Stomach smooth muscle (tissue), 2 donors: ENCODE results near the gene LMCD1.

Source experiments
- H3K27ac ChIP-seq: one replicate; pipeline ENCODE4 v1.7.0; 2013; ENCODE audit warnings: mild to moderate bottlenecking, low read length, inconsistent platforms
- H3K27me3 ChIP-seq, 2 donors: one replicate each; pipeline ENCODE4 v1.7.0; 2013; ENCODE audit warnings: low read length in 2 of 2; ENCODE audit not compliant: insufficient read depth in 2 of 2, control insufficient read depth in 1 of 2
- H3K36me3 ChIP-seq, 2 donors: one replicate each; pipeline ENCODE4 v1.7.0; 2013; ENCODE audit warnings: low read length in 2 of 2; ENCODE audit not compliant: control insufficient read depth in 2 of 2, insufficient read depth in 2 of 2
- H3K4me1 ChIP-seq: one replicate; pipeline ENCODE4 v1.7.0; 2013; ENCODE audit warnings: low read length; ENCODE audit not compliant: control insufficient read depth, insufficient read depth
- H3K4me3 ChIP-seq, 2 donors: one replicate each; pipeline ENCODE4 v1.7.0; 2013; ENCODE audit warnings: low read length in 2 of 2
- H3K9ac ChIP-seq, 2 donors: one replicate each; pipeline ENCODE4 v1.7.0; 2013; ENCODE audit warnings: low read length in 2 of 2, mild to moderate bottlenecking in 1 of 2
- H3K9me3 ChIP-seq, 2 donors: one replicate each; pipeline ENCODE4 v1.7.0; 2013; ENCODE audit warnings: low read length in 2 of 2; ENCODE audit not compliant: control insufficient read depth in 2 of 2
- donor health status: healthy.
- donor health status: Pancreatic carcinoma.

LMCD1 gene

DNA sequence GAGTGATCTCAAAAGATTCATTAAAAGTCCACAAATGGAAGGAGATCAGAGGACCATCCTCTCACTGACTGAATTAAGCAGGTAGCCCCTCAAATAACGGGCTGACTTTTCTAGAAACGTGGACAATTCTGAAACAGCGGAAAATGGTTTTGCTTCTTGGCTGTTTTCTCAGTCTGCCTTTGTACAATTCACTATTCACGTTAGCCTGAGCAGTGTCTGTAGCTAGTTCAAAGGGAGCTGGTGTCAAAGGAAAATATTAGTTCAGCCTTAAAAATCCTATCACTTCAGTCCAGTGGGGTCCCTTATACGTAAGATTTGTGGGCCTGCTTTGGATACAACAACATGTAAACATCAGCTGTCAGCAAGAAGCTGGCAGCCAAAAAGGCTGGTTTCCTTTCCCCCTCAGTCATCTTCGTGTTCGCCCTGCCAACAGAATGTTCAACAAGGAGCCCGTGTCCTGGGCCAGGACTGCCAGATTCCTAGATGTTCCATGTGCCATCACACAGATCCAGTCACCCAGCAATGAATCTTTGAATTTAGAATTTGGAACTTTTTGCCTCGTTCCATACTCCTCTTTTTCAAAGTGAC lies 19.3 kb downstream of the LMCD1 start:
- no peaks in the 10 kb centered on the region for H3K36me3 ChIP-seq

DNA sequence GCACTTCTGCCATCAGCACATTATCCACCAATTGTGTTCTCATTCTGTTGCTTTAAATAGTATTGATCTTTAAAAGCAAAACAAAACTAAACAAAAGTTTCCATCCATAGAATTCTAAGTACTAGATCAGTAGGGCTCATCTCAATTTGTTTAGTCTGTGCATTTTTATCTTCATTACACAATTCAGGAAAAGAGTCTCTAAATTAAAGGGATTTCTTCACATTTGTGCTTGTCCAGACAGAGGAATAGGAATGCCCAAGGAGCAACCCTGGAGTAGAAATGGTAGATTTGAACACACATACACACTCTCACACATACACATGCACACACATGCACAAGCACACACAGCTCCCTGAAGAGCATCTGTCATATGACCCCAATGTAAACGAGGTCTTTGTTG lies 21.4 kb downstream of the LMCD1 start:
- Histone ChIP-seq H3K27me3 (no peaks in the 10 kb centered on the region), H3K36me3 (no peaks in the 10 kb centered on the region), H3K9ac (no peak overlapping the region), H3K9me3 (no peaks in the 10 kb centered on the region), H3K4me3 (no peak overlapping the region), H3K27ac (no peak overlapping the region), H3K4me1 (no peaks in the 10 kb centered on the region)

More for the DNA sequence above, 19.3 kb downstream of the LMCD1 start:
- Histone ChIP-seq H3K27ac (no peak overlapping the region), H3K4me1 (no peaks in the 10 kb centered on the region), H3K27me3 (no peaks in the 10 kb centered on the region), H3K4me3 (no peak overlapping the region), H3K9ac (no peak overlapping the region), H3K9me3 (no peaks in the 10 kb centered on the region)

DNA sequence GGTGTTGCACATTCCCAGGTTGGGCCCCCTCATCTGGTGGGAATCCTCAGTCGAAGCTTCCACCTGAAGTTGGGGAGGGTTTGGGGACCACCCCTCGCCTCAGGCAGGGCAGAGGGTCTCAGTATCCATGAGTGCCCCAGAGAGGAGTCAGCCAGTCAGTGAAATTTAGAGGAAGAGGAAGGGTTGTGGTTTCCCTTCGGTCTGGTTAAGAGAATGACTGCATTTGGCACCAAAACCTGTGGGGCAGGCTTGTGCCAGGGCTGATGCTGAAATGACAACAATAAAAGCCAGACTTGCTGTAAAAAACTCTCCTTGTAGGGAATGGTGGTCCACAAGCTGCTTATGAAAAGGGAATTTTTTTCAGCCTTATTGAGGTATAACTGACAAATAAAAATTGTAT lies 22.6 kb downstream of the LMCD1 start:
- Histone ChIP-seq H3K9me3 (no peaks in the 10 kb centered on the region), H3K9ac (no peak overlapping the region), H3K27me3 (no peaks in the 10 kb centered on the region), H3K4me3 (no peak overlapping the region), H3K36me3 (no peaks in the 10 kb centered on the region), H3K27ac (no peak overlapping the region), H3K4me1 (peaks cover under 1% of the 10 kb centered on the region)

DNA sequence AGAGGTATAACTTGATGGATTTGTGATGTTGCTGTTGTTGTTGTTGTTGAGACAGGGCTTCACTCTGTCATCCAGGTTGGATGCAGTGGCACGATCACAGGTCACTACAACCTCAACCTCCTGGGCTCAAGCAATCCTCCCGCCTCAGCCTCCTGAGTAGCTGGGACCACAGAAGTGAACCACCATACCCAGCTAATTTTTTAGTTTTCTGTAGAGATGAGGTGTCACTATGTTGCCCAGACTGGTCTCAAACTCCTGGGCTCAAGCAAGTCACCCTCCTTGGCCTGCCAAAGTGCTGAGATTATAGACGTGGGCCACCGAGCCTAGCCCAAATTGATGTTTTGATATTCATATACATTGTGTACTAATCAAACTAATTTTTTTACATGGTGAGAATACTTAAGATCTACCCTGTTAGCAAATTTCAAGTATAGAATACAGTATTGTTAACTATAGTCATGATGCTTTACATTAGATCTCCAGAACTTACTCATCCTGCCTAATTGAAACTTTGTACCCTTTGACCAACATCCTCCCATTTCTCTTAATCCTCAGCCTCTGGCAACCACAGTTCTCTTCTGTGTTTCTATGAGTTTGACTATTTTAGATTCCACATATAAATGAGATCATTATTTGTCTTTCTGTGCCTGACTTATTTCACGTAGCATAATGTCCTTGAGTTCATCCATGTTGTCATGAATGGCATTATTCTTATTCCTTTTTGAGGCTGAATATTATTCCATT lies 23.2 kb downstream of the LMCD1 start:
- no peak overlapping the region for H3K27ac ChIP-seq
- no peaks in the 10 kb centered on the region for H3K36me3 ChIP-seq
- no peaks in the 10 kb centered on the region for H3K9me3 ChIP-seq
- peaks cover 3% of the 10 kb centered on the region for H3K4me1 ChIP-seq
- H3K27me3 ChIP-seq, result no peaks in the 10 kb centered on the region
- H3K9ac ChIP-seq, result no peak overlapping the region
- no peak overlapping the region for H3K4me3 ChIP-seq

DNA sequence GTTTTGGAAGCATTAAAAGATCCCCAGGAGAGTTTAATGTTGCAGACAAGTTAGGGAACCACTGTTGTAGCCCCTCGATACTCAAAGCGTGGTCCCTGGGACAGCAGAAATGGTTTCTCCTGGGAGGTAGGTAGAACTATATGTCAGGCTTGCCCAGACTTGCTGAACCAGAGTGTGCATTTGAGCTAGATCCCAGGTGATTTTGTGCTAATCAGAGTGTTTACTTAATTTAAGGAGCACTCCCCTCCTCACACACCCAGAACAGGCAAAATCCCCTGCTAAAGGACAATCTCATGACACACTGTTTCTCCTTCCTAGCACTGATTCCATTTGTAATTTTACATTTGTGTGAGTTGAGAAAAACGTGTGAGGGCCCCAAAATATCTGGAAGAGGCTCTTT lies 24.3 kb downstream of the LMCD1 start:
- H3K27me3 ChIP-seq, result no peaks in the 10 kb centered on the region
- H3K4me1 ChIP-seq, result peaks cover 3% of the 10 kb centered on the region
- no peaks in the 10 kb centered on the region for H3K36me3 ChIP-seq
- H3K27ac ChIP-seq, result no peak overlapping the region
- no peaks in the 10 kb centered on the region for H3K9me3 ChIP-seq
- H3K4me3 ChIP-seq, result no peak overlapping the region
- H3K9ac ChIP-seq, result no peak overlapping the region

DNA sequence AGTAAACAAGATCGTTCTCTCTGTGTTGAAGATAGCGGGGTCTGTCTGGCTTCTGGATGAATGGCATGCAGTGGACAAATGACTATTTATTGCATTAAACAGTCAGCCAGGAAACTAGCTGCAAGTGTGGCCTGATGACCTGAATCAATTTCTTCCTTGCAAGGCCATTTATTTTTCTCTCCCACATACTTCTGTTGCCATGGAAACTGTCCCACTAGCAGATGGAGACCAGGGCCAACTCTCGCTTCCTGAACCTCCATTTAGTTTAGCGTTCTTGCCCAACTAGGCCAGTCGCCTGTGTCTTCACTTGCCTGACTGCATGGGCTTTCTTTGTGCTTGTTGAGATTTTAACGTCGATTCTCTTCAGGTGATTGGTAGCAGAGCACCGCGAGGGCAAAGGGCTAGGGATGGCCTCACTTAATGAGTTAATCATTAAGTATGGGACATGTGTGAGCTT lies 27.6 kb downstream of the LMCD1 start:
- peaks cover 6% of the 10 kb centered on the region for H3K4me1 ChIP-seq
- H3K36me3 ChIP-seq, result no peaks in the 10 kb centered on the region
- H3K9me3 ChIP-seq, result no peaks in the 10 kb centered on the region
- H3K9ac ChIP-seq, result no peak overlapping the region
- no peaks in the 10 kb centered on the region for H3K27me3 ChIP-seq
- H3K4me3 ChIP-seq, result no peak overlapping the region
- no peak overlapping the region for H3K27ac ChIP-seq

DNA sequence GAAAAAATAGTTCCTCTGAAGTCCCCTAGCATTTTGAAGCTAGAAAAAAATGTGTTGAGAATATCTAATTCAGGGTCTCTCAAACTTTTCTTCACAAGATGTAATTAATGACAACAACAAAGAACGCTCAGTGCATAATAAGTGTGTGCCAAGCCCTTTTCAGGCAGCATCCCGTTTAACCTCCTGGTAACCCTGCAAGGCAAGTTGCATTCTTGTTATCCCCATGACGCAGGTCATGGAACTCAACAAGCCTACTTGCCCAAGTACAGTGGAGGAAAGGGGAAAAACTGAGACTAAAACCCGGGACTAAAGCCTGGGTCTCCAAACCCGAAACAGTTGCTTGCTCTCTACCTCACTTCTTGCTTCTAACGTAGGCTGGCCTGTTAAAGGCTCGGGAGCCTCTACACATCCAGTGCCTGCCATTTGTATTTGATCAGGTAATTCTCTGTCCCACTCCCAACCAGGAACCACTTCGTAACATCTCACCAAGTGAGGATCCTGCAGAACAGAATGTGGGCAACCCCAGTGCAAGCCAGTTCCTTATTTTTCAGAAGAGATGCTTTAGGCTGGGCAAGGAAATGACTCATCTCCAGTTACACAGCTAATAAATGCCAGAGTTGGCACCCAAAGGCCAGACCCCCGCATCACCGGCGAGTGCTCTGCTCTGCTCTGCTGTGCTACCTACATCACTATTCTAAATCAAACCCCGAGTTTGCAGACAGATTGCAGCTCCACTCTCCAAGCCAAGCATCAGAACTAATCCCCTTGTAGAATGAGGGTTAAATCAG lies 28.3 kb downstream of the LMCD1 start:
- H3K27ac ChIP-seq, result no peak overlapping the region
- peaks cover 6% of the 10 kb centered on the region for H3K4me1 ChIP-seq
- H3K9ac ChIP-seq, result no peak overlapping the region
- no peaks in the 10 kb centered on the region for H3K9me3 ChIP-seq
- no peak overlapping the region for H3K4me3 ChIP-seq
- no peaks in the 10 kb centered on the region for H3K36me3 ChIP-seq
- no peaks in the 10 kb centered on the region for H3K27me3 ChIP-seq

DNA sequence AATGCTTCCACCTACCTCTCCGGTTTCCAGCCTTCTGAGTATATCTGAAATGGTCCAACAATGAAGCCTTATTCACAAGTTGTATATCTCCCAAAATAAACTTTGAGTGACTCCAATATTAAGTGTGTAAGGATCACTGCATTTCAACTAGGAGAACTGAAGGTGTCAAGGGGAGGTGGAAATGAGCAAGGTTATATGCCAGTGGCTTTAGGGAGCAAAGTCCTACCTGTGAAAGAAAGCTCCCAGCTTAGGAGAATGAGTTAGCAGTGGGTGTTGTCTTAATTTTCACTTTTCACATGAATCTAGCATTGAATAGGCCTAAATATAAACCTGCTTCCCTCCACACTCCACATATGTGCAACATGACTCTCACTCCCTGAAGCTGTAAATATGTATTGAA lies 29.0 kb downstream of the LMCD1 start:
- no peaks in the 10 kb centered on the region for H3K9me3 ChIP-seq
- peaks cover 6% of the 10 kb centered on the region for H3K4me1 ChIP-seq
- no peak overlapping the region for H3K27ac ChIP-seq
- H3K9ac ChIP-seq, result no peak overlapping the region
- no peak overlapping the region for H3K4me3 ChIP-seq
- H3K27me3 ChIP-seq, result no peaks in the 10 kb centered on the region
- no peaks in the 10 kb centered on the region for H3K36me3 ChIP-seq

DNA sequence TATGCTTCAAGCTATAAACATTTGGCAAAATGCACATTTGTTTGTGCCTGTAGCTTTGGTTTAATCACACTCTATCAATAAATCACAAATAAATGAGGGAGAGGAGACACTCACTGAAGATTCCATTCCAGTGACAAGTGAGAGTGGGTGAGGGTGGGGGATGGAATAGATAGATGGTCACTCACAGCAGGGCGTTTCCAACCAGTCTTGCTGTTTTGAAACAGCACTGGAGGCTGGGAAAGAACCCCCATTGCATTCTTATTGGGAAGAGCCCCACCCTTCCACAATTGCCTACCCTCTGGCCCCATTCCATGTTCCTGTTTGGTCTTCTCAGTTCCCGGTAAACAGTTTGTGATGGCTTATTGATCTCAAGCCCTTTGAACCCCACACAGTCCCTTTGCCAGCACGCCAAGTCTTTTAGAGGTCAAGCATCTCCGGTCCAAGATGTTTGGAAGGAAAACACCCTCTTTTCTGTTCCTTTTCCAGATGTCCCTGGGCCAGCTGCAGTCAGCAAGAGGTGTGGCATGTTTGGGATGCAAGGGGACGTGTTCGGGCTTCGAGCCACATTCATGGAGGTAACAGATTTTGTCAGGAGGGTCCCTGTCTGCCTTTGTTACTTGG lies 30.7 kb downstream of the LMCD1 start:
- Histone ChIP-seq H3K27me3 (no peaks in the 10 kb centered on the region), H3K36me3 (no peaks in the 10 kb centered on the region), H3K4me3 (no peak overlapping the region), H3K9ac (no peak overlapping the region), H3K9me3 (no peaks in the 10 kb centered on the region), H3K27ac (no peak overlapping the region), H3K4me1 (peaks cover 6% of the 10 kb centered on the region)

DNA sequence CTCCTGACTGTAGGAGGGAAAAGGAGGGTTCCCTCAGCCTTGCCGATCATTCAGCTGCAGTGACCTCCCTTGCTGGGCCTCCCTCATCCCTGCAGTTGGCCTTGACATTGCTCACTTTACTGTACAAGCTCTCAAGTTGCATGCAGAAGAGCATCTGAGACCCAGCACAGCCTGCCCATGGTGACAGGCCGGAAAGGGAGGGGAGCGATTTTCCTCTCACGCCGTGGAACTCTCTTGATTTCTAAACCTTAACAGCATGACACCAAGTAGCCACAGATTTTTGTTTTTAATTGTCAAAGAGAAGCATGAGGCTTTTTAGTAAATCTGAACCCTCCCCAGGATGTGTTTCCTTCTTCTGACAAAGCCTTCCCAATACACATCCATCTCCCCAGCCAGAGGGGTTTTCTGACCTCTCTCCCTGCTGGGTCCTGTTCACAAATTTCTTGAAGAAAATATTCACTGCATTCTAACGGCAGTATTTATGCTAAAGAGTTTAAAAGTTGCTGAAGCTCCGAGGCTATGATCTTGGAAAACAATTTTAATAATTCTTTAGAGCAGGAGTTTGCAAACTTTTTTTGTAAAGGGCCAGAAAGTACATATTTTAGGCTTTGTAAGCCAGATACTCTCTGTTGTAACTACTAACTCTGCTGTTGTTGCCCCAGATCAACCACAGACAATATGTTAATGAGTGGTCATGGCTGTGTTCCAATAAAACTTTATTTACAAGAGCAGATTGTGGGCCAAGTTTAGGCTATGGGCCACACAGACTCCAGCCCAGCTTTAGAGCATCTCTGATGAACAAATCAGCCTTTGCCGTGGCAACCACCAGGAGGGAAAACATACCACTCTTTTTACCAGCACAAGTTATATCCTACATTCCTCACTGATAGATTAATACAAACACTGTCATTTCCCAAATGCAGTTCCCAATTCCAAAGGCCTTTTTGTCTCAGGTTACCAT lies 34.8 kb downstream of the LMCD1 start:
- Histone ChIP-seq H3K27ac (no peak overlapping the region), H3K4me1 (peaks cover 5% of the 10 kb centered on the region), H3K9me3 (no peaks in the 10 kb centered on the region), H3K4me3 (no peak overlapping the region), H3K27me3 (no peaks in the 10 kb centered on the region), H3K9ac (no peak overlapping the region), H3K36me3 (peaks cover 0 to 3% of the 10 kb centered on the region in 2 donors)
